ENCODE measurements around the gene PLEKHA4. TPM values are rescaled to one million over a fixed set of nuclear protein-coding genes. Genes with fewer than 3 reads are reported as not detected.

Gene PLEKHA4
- total and polyA plus RNA-seq, 10 of the 15 experiments (the other 5 are each of a cell fraction or from before 2014, with no cell fraction given), result 0.13 to 10.0 (median 6.4) TPM; not detected in 1

- TF ChIP-seq PKNOX1 (IDR thresholded peaks at IDR 0.05) (no peak; the same call in 1 of the 2 replicates), STAT1 (conservative IDR thresholded peaks at IDR 0.05) (peak; percentile 89; the same call in 1 of the 2 replicates), RELB (IDR thresholded peaks at IDR 0.05; ENCODE audit: low read depth) (peak; percentile 76), MEF2B (IDR thresholded peaks at IDR 0.05; ENCODE audit: partially characterized antibody, poor library complexity, severe bottlenecking) (no peak), E2F4 (IDR thresholded peaks at IDR 0.05; ENCODE audit: low read depth, low read length) (no peak), EGR1 (IDR thresholded peaks at IDR 0.05; ENCODE audit: borderline replicate concordance in 1 of 2, low read depth in 2 of 2, low read length in 2 of 2) (no peak), SIX5 (IDR thresholded peaks at IDR 0.05; ENCODE audit: low read depth, low read length, severe bottlenecking) (peak; percentile 100), CEBPB (IDR thresholded peaks at IDR 0.05; ENCODE audit: borderline replicate concordance in 1 of 2, low read depth in 2 of 2, low read length in 2 of 2) (no peak), EZH2 (IDR thresholded peaks at IDR 0.05; ENCODE audit: borderline replicate concordance, control insufficient read depth, low read depth, low read length) (no peak), BCLAF1 (IDR thresholded peaks at IDR 0.05) (no peak), KDM1A (IDR thresholded peaks at IDR 0.05; ENCODE audit: borderline replicate concordance) (no peak), NFIC (IDR thresholded peaks at IDR 0.05; ENCODE audit: low read depth, low read length) (no peak), ZBTB40 (IDR thresholded peaks at IDR 0.05; ENCODE audit: borderline replicate concordance) (peak; percentile 74; the same call in 1 of the 2 replicates), SMAD1 (IDR thresholded peaks at IDR 0.05; ENCODE audit: low read depth, partially characterized antibody) (no peak), PML (IDR thresholded peaks at IDR 0.05; ENCODE audit: low read length) (peak; percentile 50; the same call in 1 of the 2 replicates), ZNF217 (IDR thresholded peaks at IDR 0.05) (no peak), YBX1 (IDR thresholded peaks at IDR 0.05) (no peak)
Observed at GRCh38 chr19:48795055-48795684, 73.2 kb downstream of the PLEKHA4 start (continued).
